SU-DHL-6 (cell line): Measurements from ENCODE around the gene HAUS7.

Experiments used
- EZH2phosphoT487 ChIP-seq: fragments of 200-600 bp; sonication (generic), shearing (Covaris generic); conservative IDR thresholded peaks from 2 replicates; pipeline ENCODE4 v1.6.1; 2018; ENCODE audit warnings: mild to moderate bottlenecking, antibody characterized with exemption, low read length, moderate library complexity, mixed read lengths
- TF ChIP-seq, protein P1 (sequence below): fragments of 200-600 bp; sonication (generic); IDR thresholded peaks from one replicate; pipeline ENCODE4 v1.5.1; 2017; ENCODE audit warnings: antibody characterized with exemption, mild to moderate bottlenecking, low read length, moderate library complexity; ENCODE audit not compliant: insufficient read depth, poor library complexity, severe bottlenecking

DNA sequence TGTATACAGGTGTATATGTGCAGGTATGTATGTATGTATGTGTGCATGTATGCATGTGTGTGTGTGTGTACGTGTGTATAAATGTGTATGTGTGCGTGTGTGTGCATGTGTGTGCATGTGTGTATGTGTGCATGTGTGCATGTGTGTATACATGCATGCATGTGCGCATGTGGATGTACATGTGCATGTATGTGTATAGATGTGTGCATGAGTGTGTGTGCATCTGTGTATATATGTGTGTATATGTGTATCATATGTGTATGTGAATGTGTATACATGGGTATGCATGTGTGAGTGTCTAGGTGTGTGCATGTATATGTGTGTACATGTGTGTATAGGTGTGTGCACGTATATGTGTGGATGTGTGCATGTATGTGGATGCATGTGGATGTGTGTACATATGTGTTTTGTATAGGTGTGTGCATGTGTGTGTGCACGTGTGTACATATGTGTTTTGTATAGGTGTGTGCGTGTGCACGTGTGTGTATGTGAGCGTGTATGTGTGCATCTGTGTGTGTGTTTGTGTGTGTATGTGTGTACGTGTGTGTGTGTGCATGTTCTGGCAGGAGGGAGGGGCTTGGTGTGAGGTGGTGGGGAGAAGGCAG lies 30.4 kb upstream of the HAUS7 start:
- TF ChIP-seq, protein P1, sequence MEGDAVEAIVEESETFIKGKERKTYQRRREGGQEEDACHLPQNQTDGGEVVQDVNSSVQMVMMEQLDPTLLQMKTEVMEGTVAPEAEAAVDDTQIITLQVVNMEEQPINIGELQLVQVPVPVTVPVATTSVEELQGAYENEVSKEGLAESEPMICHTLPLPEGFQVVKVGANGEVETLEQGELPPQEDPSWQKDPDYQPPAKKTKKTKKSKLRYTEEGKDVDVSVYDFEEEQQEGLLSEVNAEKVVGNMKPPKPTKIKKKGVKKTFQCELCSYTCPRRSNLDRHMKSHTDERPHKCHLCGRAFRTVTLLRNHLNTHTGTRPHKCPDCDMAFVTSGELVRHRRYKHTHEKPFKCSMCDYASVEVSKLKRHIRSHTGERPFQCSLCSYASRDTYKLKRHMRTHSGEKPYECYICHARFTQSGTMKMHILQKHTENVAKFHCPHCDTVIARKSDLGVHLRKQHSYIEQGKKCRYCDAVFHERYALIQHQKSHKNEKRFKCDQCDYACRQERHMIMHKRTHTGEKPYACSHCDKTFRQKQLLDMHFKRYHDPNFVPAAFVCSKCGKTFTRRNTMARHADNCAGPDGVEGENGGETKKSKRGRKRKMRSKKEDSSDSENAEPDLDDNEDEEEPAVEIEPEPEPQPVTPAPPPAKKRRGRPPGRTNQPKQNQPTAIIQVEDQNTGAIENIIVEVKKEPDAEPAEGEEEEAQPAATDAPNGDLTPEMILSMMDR = no peak
- no peak for TF ChIP-seq EZH2phosphoT487
